Measurements from ENCODE around the gene SHISA9. TPM values are rescaled to one million over a fixed set of nuclear protein-coding genes. Genes with fewer than 3 reads are reported as not detected.

Gene SHISA9
- total RNA-seq, 1 experiment from 2014 or later, result not detected

GRCh38 chr16:13254998-13255614, 353.7 kb downstream of the SHISA9 start:
- no peak overlapping the region for H3K4me3 ChIP-seq (replicated peaks in 1 of 2; ENCODE audit: low read depth in 1 of 2, low read length in 2 of 2)
- H3K9me2 ChIP-seq (ENCODE audit: insufficient read depth), result no peaks in the 10 kb centered on the region
- H3K9ac ChIP-seq (ENCODE audit: low read length), result no peak overlapping the region
- no peaks in the 10 kb centered on the region for H3K27me3 ChIP-seq (ENCODE audit: insufficient read depth, low read length)
- no peak overlapping the region for H3K27ac ChIP-seq (ENCODE audit: low read depth, low read length)
- no peak for ATAC-seq
- H2AFZ ChIP-seq (ENCODE audit: low read depth, low read length, poor library complexity, severe bottlenecking), result no peak overlapping the region
- CTCF ChIA-PET, result no interaction called here
- no TSS peak for BruUV-seq (replicated peaks)
- POLR2A ChIA-PET, result no interaction called here
- RAD21 ChIA-PET (ENCODE audit: low non-redundant PET in 1 of 2, low total read pairs in 2 of 2, uncharacterized antibody in 2 of 2, unreplicated experiment in 2 of 2), result no interaction called here
- no peak for TF ChIP-seq RAD21 (IDR thresholded peaks at IDR 0.05; ENCODE audit: low read depth)
- TF ChIP-seq ZBTB33 (IDR thresholded peaks at IDR 0.05; ENCODE audit: extremely low read depth, insufficient replicate concordance, low read length), result no peak
- TF ChIP-seq POLR2AphosphoS5 (IDR thresholded peaks at IDR 0.05; ENCODE audit: low read depth, low read length), result no peak
- TF ChIP-seq ELF1 (IDR thresholded peaks at IDR 0.05; ENCODE audit: borderline replicate concordance, low read depth), result no peak
- TF ChIP-seq CBX3 (IDR thresholded peaks at IDR 0.05; ENCODE audit: low read depth), result no peak
- TF ChIP-seq SP1 (IDR thresholded peaks at IDR 0.05; ENCODE audit: low read depth), result no peak
- no peaks in the 10 kb centered on the region for H3K36me3 ChIP-seq (ENCODE audit: control insufficient read depth in 1 of 2, insufficient read depth in 2 of 2, low read length in 2 of 2)
- no peak overlapping the region for H3K4me2 ChIP-seq (ENCODE audit: low read length)
- DNase-seq (ENCODE audit: low read depth, low spot score), result no peak
- H3K9me3 ChIP-seq (ENCODE audit: control insufficient read depth in 1 of 2, insufficient read depth in 1 of 2, low read depth in 1 of 2, low read length in 2 of 2), result no peaks in the 10 kb centered on the region
- H3K79me2 ChIP-seq (ENCODE audit: insufficient read depth, low read length), result no peaks in the 10 kb centered on the region
- intact Hi-C loops (cut with micrococcal nuclease), result no loop called here
- H4K20me1 ChIP-seq (ENCODE audit: insufficient read depth), result no peaks in the 10 kb centered on the region
- H3K4me1 ChIP-seq (ENCODE audit: control insufficient read depth in 1 of 2, insufficient read depth in 2 of 2, low read length in 2 of 2), result no peaks in the 10 kb centered on the region
